ENCODE results near the gene RPTOR. TPM values are rescaled to one million over a fixed set of nuclear protein-coding genes. Genes with fewer than 3 reads are reported as not detected.

Gene RPTOR
- total RNA-seq, 3 donors from 2014 or later: 21.4 to 27.5 (median 23.6) TPM

- no peaks in the 10 kb centered on the region for H3K36me3 ChIP-seq
- no peaks in the 10 kb centered on the region for H3K9me3 ChIP-seq
- TF ChIP-seq POLR2AphosphoS5 (IDR thresholded peaks at IDR 0.05): no peak
- TF ChIP-seq CTCF (IDR thresholded peaks at IDR 0.05): no peak
- no peak for TF ChIP-seq POLR2A (IDR thresholded peaks at IDR 0.05)
- no peaks in the 10 kb centered on the region for H3K4me1 ChIP-seq
- DNase-seq (ENCODE audit: low spot score in 2 of 2): no peak
- H3K27me3 ChIP-seq: peaks cover 0 to 1% of the 10 kb centered on the region in 2 donors
- no peak overlapping the region for H3K4me3 ChIP-seq
- H3K27ac ChIP-seq: no peak overlapping the region
- intact Hi-C loops (cut with DNase I; ENCODE audit: low total_unique reads): no loop called here
These were observed 23.7 kb upstream of the RPTOR start for GRCh38 chr17:80520810-80521455.

GRCh38 chr17:80523054-80523744 is 21.4 kb upstream of the RPTOR start:
- Histone ChIP-seq H3K4me1 (no peaks in the 10 kb centered on the region), H3K4me3 (no peak overlapping the region), H3K27ac (no peak overlapping the region), H3K36me3 (no peaks in the 10 kb centered on the region), H3K27me3 (peaks cover 0 to 7% of the 10 kb centered on the region in 2 donors), H3K9me3 (no peaks in the 10 kb centered on the region)
- intact Hi-C loops (cut with DNase I; ENCODE audit: low total_unique reads): no loop called here
- no peak for DNase-seq (ENCODE audit: low spot score in 2 of 2)
- TF ChIP-seq CTCF (IDR thresholded peaks at IDR 0.05) (no peak), POLR2AphosphoS5 (IDR thresholded peaks at IDR 0.05) (no peak), POLR2A (IDR thresholded peaks at IDR 0.05) (no peak)

GRCh38 chr17:80523956-80524712 is 20.5 kb upstream of the RPTOR start:
- intact Hi-C loops (cut with DNase I; ENCODE audit: low total_unique reads): no loop called here
- no peak for DNase-seq (ENCODE audit: low spot score in 2 of 2)
- H3K9me3 ChIP-seq: no peaks in the 10 kb centered on the region
- no peak overlapping the region for H3K4me3 ChIP-seq
- H3K27me3 ChIP-seq: peaks cover 0 to 7% of the 10 kb centered on the region in 2 donors
- no peaks in the 10 kb centered on the region for H3K4me1 ChIP-seq
- no peaks in the 10 kb centered on the region for H3K36me3 ChIP-seq
- H3K27ac ChIP-seq: no peak overlapping the region
- no peak for TF ChIP-seq POLR2A (IDR thresholded peaks at IDR 0.05)

GRCh38 chr17:80526116-80526910 is 18.3 kb upstream of the RPTOR start:
- DNase-seq (ENCODE audit: low spot score in 2 of 2): no peak
- Histone ChIP-seq H3K4me3 (no peak overlapping the region), H3K9me3 (no peaks in the 10 kb centered on the region), H3K4me1 (no peaks in the 10 kb centered on the region), H3K27ac (no peak overlapping the region), H3K36me3 (no peaks in the 10 kb centered on the region), H3K27me3 (peaks cover 0 to 7% of the 10 kb centered on the region in 2 donors)
- no peak for TF ChIP-seq CTCF (IDR thresholded peaks at IDR 0.05)
- TF ChIP-seq POLR2A (IDR thresholded peaks at IDR 0.05): no peak
- no peak for TF ChIP-seq POLR2AphosphoS5 (IDR thresholded peaks at IDR 0.05)
- intact Hi-C loops (cut with DNase I; ENCODE audit: low total_unique reads): no loop called here

- H3K9me3 ChIP-seq: no peaks in the 10 kb centered on the region
- H3K27me3 ChIP-seq: peaks cover 0 to 7% of the 10 kb centered on the region in 2 donors
- no peaks in the 10 kb centered on the region for H3K4me1 ChIP-seq
- DNase-seq (ENCODE audit: low spot score in 2 of 2): no peak
- TF ChIP-seq POLR2A (IDR thresholded peaks at IDR 0.05): no peak
- no peak for TF ChIP-seq CTCF (IDR thresholded peaks at IDR 0.05)
- TF ChIP-seq POLR2AphosphoS5 (IDR thresholded peaks at IDR 0.05): no peak
- intact Hi-C loops (cut with DNase I; ENCODE audit: low total_unique reads): no loop called here
- H3K4me3 ChIP-seq: no peak overlapping the region
- H3K36me3 ChIP-seq: no peaks in the 10 kb centered on the region
- no peak overlapping the region for H3K27ac ChIP-seq
These were observed 17.5 kb upstream of the RPTOR start for GRCh38 chr17:80527016-80527645.
